Lower lobe of right lung (tissue), 2 donors: ENCODE measurements around the gene CMPK2. TPM values are rescaled to one million over a fixed set of nuclear protein-coding genes. Genes with fewer than 3 reads are reported as not detected.

Experiments
- ATAC-seq, 2 donors: fragments of 200-7000 bp; cut with Tn5 transposase; one replicate each; pipeline ENCODE4 v1.9.1; 2020 to 2022; ENCODE audit warnings: mild to moderate bottlenecking in 2 of 2, moderate library complexity in 2 of 2
- DNase-seq: peaks from one replicate; pipeline ENCODE4 v3.0.0-alpha.2; 2020
- H3K27ac ChIP-seq: fragments of 200-600 bp; one replicate; pipeline ENCODE4 v1.8.0; 2022
- H3K27me3 ChIP-seq: fragments of 200-600 bp; one replicate; pipeline ENCODE4 v1.8.0; 2022; ENCODE audit warnings: low read depth
- H3K36me3 ChIP-seq: fragments of 200-600 bp; one replicate; pipeline ENCODE4 v1.8.0; 2022; ENCODE audit warnings: mild to moderate bottlenecking
- H3K4me1 ChIP-seq: fragments of 200-600 bp; one replicate; pipeline ENCODE4 v1.8.0; 2022
- H3K4me3 ChIP-seq: fragments of 200-600 bp; one replicate; pipeline ENCODE4 v1.8.0; 2022; ENCODE audit warnings: mild to moderate bottlenecking
- H3K9me3 ChIP-seq: fragments of 200-600 bp; one replicate; pipeline ENCODE4 v1.8.0; 2022
- intact Hi-C: fragments of 100-400 bp; cut with DNase I; formaldehyde crosslinking; loops from one replicate; pipeline ENCODE4 v1.11.0; 2022
- total RNA-seq: library from RNA; stranded (reverse); fragmentation: NEBNext Ultra II Directional; extraction: Animal tissue kit (Norgen Biotek cat#: 25700); gene quantifications from one replicate; pipeline ENCODE4 v1.2.1, GENCODE V29; 2021
- TF ChIP-seq, protein P1 (sequence below): fragments of 200-600 bp; IDR thresholded peaks from one replicate; pipeline ENCODE4 v1.8.0; 2022; ENCODE audit warnings: antibody characterized with exemption, mild to moderate bottlenecking
- donor health status: DM: no; HTN: yes; CAD: no; lungs with severe emphysema.

CMPK2 gene
- total RNA-seq, 1 donor from 2014 or later: 43.3 TPM

DNA sequence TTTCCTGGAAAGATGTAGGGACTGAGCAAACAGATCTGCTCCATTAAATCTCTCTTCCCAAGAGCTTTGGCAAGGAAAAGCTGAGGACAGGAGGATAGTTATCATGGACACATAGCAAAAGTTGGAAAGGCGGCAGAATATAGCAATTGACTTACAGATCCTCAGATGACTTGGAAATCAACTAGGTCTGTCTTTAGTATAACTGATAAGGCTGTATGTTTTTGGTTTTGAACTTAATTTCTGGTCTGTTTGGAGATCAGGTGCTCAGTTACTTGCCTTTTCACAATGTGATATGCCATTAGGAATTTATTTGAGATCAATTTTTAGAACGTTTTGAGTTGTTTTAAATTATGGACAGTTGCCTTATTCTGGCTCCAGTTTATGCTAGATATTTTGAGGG lies 19.8 kb upstream of the CMPK2 start:
- Histone ChIP-seq H3K27ac (no peak overlapping the region), H3K27me3 (no peaks in the 10 kb centered on the region), H3K9me3 (no peaks in the 10 kb centered on the region), H3K4me3 (no peak overlapping the region), H3K36me3 (no peaks in the 10 kb centered on the region), H3K4me1 (peaks cover 5% of the 10 kb centered on the region)
- DNase-seq: no peak
- ATAC-seq: no peak
- intact Hi-C loops: no loop called here
- TF ChIP-seq, protein P1, sequence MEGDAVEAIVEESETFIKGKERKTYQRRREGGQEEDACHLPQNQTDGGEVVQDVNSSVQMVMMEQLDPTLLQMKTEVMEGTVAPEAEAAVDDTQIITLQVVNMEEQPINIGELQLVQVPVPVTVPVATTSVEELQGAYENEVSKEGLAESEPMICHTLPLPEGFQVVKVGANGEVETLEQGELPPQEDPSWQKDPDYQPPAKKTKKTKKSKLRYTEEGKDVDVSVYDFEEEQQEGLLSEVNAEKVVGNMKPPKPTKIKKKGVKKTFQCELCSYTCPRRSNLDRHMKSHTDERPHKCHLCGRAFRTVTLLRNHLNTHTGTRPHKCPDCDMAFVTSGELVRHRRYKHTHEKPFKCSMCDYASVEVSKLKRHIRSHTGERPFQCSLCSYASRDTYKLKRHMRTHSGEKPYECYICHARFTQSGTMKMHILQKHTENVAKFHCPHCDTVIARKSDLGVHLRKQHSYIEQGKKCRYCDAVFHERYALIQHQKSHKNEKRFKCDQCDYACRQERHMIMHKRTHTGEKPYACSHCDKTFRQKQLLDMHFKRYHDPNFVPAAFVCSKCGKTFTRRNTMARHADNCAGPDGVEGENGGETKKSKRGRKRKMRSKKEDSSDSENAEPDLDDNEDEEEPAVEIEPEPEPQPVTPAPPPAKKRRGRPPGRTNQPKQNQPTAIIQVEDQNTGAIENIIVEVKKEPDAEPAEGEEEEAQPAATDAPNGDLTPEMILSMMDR: no peak

DNA sequence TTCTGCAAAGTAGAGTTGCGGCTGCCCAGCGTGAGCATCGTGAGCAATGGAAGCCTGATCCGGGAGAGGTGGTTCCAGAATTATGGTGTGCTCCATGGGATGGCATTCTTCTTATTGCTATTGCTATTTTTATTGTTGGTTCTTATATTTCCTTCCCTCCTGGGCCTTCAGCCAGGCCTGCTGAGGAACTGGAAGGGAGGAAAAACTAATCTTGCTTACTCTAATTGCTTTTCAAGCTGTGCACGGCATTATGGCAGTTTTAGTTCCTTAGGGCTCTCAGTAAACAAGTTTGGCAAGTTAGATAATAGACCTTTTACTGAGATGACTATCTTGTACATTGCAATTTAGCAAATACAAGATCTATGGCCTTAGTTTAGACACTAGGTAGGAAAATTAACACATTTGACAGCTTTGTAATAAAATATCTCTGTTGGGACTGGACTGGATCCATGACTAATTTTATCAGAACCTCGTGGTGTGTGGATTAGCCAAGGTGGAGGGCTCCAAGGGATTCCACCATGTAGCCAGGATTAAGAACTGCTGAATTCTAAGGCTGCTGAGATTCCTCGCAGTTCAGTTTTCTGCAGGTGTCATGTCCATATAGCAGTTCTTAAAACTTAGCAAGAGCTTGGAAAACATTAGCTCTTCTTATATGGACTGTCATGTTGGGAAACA lies 17.9 kb upstream of the CMPK2 start:
- DNase-seq: no peak
- TF ChIP-seq, protein P1: no peak
- no peak for ATAC-seq

DNA sequence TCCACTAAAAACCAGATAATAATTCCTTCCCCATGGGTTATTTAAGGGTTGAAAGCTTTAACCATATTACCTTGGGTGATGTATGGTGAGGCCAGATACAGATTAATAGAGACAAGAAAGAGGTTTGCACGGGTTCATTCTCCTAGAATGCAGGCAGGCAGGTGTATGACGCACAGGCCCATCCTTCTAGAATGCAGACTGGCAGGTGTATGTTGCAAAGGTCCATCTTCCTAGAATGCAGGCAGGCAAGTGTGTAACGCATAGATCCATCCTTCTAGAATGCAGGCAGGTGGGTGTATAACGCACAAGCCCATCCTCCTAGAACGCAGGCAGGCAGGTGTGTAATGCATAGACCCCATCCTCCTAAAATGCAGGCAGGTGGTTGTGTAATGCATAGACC lies 15.8 kb upstream of the CMPK2 start:
- DNase-seq: no peak
- TF ChIP-seq, protein P1: no peak
- Histone ChIP-seq H3K4me1 (peaks cover 33% of the 10 kb centered on the region), H3K27ac (no peak overlapping the region), H3K9me3 (no peaks in the 10 kb centered on the region), H3K27me3 (no peaks in the 10 kb centered on the region), H3K36me3 (no peaks in the 10 kb centered on the region), H3K4me3 (no peak overlapping the region)
- ATAC-seq: no peak
- intact Hi-C loops: no loop called here

More for the DNA sequence above, 17.9 kb upstream of the CMPK2 start:
- H3K36me3 ChIP-seq: no peaks in the 10 kb centered on the region
- H3K27ac ChIP-seq: no peak overlapping the region
- no peak overlapping the region for H3K4me3 ChIP-seq
- no peaks in the 10 kb centered on the region for H3K9me3 ChIP-seq
- H3K4me1 ChIP-seq: peaks cover 18% of the 10 kb centered on the region
- intact Hi-C loops: no loop called here
- no peaks in the 10 kb centered on the region for H3K27me3 ChIP-seq

DNA sequence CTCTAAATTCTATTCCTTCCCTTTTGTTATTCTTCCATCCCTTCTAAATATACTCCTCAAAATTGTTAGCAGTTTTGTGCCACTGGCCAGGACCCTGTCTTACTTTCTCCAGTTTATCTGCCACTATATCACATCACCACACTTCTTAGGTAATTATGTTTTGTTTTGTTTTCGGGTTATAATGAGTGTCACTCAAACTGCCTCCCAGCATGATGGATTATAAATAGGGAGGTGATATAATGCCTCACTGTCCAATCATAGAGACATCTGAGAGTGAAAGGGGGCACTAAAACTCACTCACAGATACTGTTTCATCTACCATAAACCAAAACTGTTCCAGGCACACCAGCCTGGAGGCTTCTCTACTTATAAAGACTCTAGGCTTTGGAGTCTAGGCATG lies 15.3 kb upstream of the CMPK2 start:
- no peak for DNase-seq
- H3K36me3 ChIP-seq: no peaks in the 10 kb centered on the region
- no peak overlapping the region for H3K4me3 ChIP-seq
- TF ChIP-seq, protein P1: no peak
- ATAC-seq: no peak
- H3K27ac ChIP-seq: no peak overlapping the region
- intact Hi-C loops: no loop called here
- peaks cover 34% of the 10 kb centered on the region for H3K4me1 ChIP-seq
- no peaks in the 10 kb centered on the region for H3K9me3 ChIP-seq
- no peaks in the 10 kb centered on the region for H3K27me3 ChIP-seq

DNA sequence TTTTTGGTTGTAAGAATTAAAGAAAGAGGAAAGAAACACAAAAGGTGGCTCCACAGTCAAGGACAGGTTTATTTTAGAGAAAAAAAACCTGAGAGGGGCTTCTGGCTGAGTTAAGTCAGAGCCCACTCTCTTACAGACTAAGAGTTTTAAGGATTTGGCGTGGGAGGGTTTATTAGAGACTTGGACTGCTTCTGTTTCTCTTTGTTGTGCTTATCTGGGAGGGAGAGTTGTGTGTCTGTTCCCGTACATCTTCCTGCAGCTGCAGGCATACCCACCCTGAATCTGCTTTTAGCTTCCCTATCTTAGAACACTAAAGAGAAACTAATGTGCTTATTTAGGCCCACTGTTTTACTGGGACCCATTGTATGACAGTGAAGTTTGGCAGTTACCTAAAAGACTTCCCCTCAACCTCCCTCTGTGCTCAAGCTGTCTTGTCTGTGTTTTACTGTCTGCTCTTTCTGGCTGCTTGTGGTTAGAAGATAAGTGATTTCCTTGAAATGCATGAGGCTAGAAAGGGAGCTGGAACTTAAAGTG lies 14.6 kb upstream of the CMPK2 start:
- ATAC-seq (no peak), DNase-seq (no peak)
- H3K27me3 ChIP-seq: no peaks in the 10 kb centered on the region
- peak overlapping the region; percentile 39 for H3K27ac ChIP-seq
- H3K4me3 ChIP-seq: peak overlapping the region; percentile 2
- intact Hi-C loops: no loop called here
- peaks cover 34% of the 10 kb centered on the region for H3K4me1 ChIP-seq
- TF ChIP-seq, protein P1: no peak
- no peaks in the 10 kb centered on the region for H3K9me3 ChIP-seq
- H3K36me3 ChIP-seq: no peaks in the 10 kb centered on the region
